Measurements from ENCODE around the gene TRPV2. TPM values are rescaled to one million over a fixed set of nuclear protein-coding genes. Genes with fewer than 3 reads are reported as not detected.

TRPV2 gene
- total and polyA plus RNA-seq, 10 of the 15 experiments (the other 5 are each of a cell fraction or from before 2014, with no cell fraction given): 8.9 to 94.4 (median 54.1) TPM

- 0 out of 2 replicates have a peak, but pooled peaks have one; percentile 26 for TF ChIP-seq BACH1 (IDR thresholded peaks at IDR 0.05; ENCODE audit: borderline replicate concordance)
- no peak for TF ChIP-seq SPI1 (IDR thresholded peaks at IDR 0.05; ENCODE audit: borderline replicate concordance, insufficient read depth, low read depth, low read length)
- no peak for TF ChIP-seq TARDBP (IDR thresholded peaks at IDR 0.05; ENCODE audit: borderline replicate concordance)
- no peak for TF ChIP-seq TBL1XR1 (IDR thresholded peaks at IDR 0.05; ENCODE audit: low read depth, low read length)
- TF ChIP-seq SIX5 (IDR thresholded peaks at IDR 0.05; ENCODE audit: low read depth, low read length, severe bottlenecking): no peak
- TF ChIP-seq CHD2 (IDR thresholded peaks at IDR 0.05; ENCODE audit: borderline replicate concordance, low read depth, low read length): peak; percentile 35; the same call in 1 of the 2 replicates
- TF ChIP-seq NKRF (conservative IDR thresholded peaks at IDR 0.05): 0 out of 2 replicates have a peak, but pooled peaks have one; percentile 26
- no peak for TF ChIP-seq POU2F2 (IDR thresholded peaks at IDR 0.05; ENCODE audit: borderline replicate concordance, low read depth, low read length)
- no peak for TF ChIP-seq YBX1 (IDR thresholded peaks at IDR 0.05)
- 0 out of 2 replicates have a peak, but pooled peaks have one; percentile 57 for TF ChIP-seq MLLT1 (IDR thresholded peaks at IDR 0.05)
- TF ChIP-seq ATF2 (IDR thresholded peaks at IDR 0.05; ENCODE audit: low read length): no peak
- peak; percentile 75 for TF ChIP-seq LARP7 (IDR thresholded peaks at IDR 0.05)
- TF ChIP-seq CTCF (IDR thresholded peaks at IDR 0.05 in 2 of 3, conservative IDR thresholded peaks at IDR 0.05 in 1 of 3; ENCODE audit: control insufficient read depth in 2 of 3, extremely low read depth in 1 of 3, insufficient read depth in 1 of 3, low read depth in 3 of 3, low read length in 3 of 3): peak in 2 of 3 experiments; percentile 13 to 17; a peak in 2 of 6 replicates
- TF ChIP-seq MYB (IDR thresholded peaks at IDR 0.05; ENCODE audit: borderline replicate concordance, low read depth, low read length): no peak
- no peak for TF ChIP-seq GABPA (IDR thresholded peaks at IDR 0.05; ENCODE audit: low read depth)
- no peak for TF ChIP-seq IRF3 (IDR thresholded peaks at IDR 0.05)
- TF ChIP-seq CREB1 (IDR thresholded peaks at IDR 0.05; ENCODE audit: low read depth): no peak
- TF ChIP-seq POLR2A (IDR thresholded peaks at IDR 0.05; ENCODE audit: low read depth, low read length): peak; percentile 61
These were observed 8.4 kb upstream of the TRPV2 start (continued) for GRCh38 chr17:16406742-16407674.

All from GM12878 (cell line).